H1 (cell line): Measurements from ENCODE around the gene FNIP2. TPM values are rescaled to one million over a fixed set of nuclear protein-coding genes. Genes with fewer than 3 reads are reported as not detected.
A peak's percentile ranks its signal among the peaks of the same experiment; 100 is the strongest.

Source experiments
- CTCF ChIA-PET: fragments of 300-600 bp; sonication (Branson Sonifier 250); formaldehyde crosslinking; loops from one replicate; lab custom pipeline; 2021; ENCODE audit not compliant: partially characterized antibody; lab: Charles Lee
- POLR2A ChIA-PET: fragments of 300-600 bp; sonication (Branson Sonifier 250); formaldehyde crosslinking; loops from one replicate; lab custom pipeline; 2021; ENCODE audit warnings: inconsistent platforms; ENCODE audit not compliant: partially characterized antibody; lab: Charles Lee
- DNase-seq, 2 experiments: peaks; one replicate each; pipeline versions ENCODE4 v3.0.0 to v3.0.0-alpha.2; 2010 to 2022; ENCODE audit warnings: low spot score in 2 of 2, low read depth in 1 of 2, mixed read lengths in 1 of 2
- FAIRE-seq: peaks from 2 replicates; lab custom pipeline; 2011; peaks lifted over from hg19 to GRCh38; lab: Jason Lieb, UNC
- H2AFZ ChIP-seq: 2 replicates; pipeline ENCODE4 v1.8.1; 2012; ENCODE audit warnings: low read length, inconsistent platforms
- H2AK5ac ChIP-seq: 2 replicates; pipeline ENCODE4 v1.6.1; 2013; ENCODE audit warnings: low read depth, low read length
- H2BK120ac ChIP-seq: replicated peaks from 2 replicates; pipeline ENCODE3; 2013; ENCODE audit warnings: low read depth, low read length, inconsistent platforms
- H2BK12ac ChIP-seq: 2 replicates; pipeline ENCODE4 v1.6.1; 2013; ENCODE audit warnings: low read depth, low read length
- H2BK15ac ChIP-seq: 2 replicates; pipeline ENCODE4 v1.6.1; 2013; ENCODE audit warnings: low read length
- H2BK20ac ChIP-seq: 2 replicates; pipeline ENCODE4 v1.6.1; 2013; ENCODE audit warnings: low read length
- H2BK5ac ChIP-seq: 2 replicates; pipeline ENCODE4 v1.6.1; 2013; ENCODE audit warnings: low read depth, low read length
- H3K14ac ChIP-seq: 2 replicates; pipeline ENCODE4 v1.6.1; 2013; ENCODE audit warnings: inconsistent platforms; ENCODE audit not compliant: insufficient read length
- H3K18ac ChIP-seq: 2 replicates; pipeline ENCODE4 v1.6.1; 2013; ENCODE audit warnings: low read length; ENCODE audit errors: extremely low read depth
- H3K23ac ChIP-seq: 2 replicates; pipeline ENCODE4 v1.6.1; 2013; ENCODE audit warnings: inconsistent platforms; ENCODE audit not compliant: insufficient read length
- H3K23me2 ChIP-seq: 2 replicates; pipeline ENCODE4 v1.6.1; 2013; ENCODE audit warnings: low read depth, low read length
- H3K27ac ChIP-seq: 2 replicates; pipeline ENCODE4 v1.6.1; 2011; ENCODE audit warnings: low read depth, low read length, inconsistent platforms
- H3K27me3 ChIP-seq, 4 experiments: replicated peaks in 1 of 4; 1 replicate in 1 of 4; 2 replicates in 3 of 4; pipeline versions ENCODE4 v1.6.1 to v1.8.1; 2011 to 2013; ENCODE audit warnings: low read length in 3 of 4, mild to moderate bottlenecking in 3 of 4, inconsistent platforms in 2 of 4, mixed read lengths in 2 of 4, moderate library complexity in 1 of 4; ENCODE audit not compliant: control insufficient read depth in 3 of 4, insufficient read depth in 3 of 4; ENCODE audit errors: extremely low read depth in 1 of 4
- H3K36me3 ChIP-seq, 4 experiments: 2 replicates each; pipeline versions ENCODE4 v1.6.1 to v1.8.1; 2011 to 2013; ENCODE audit warnings: mild to moderate bottlenecking in 4 of 4, low read length in 3 of 4, moderate library complexity in 2 of 4, control low read depth in 1 of 4, inconsistent platforms in 1 of 4; ENCODE audit not compliant: insufficient read depth in 4 of 4, control insufficient read depth in 2 of 4
- H3K4ac ChIP-seq: replicated peaks from 2 replicates; pipeline ENCODE3; 2013; ENCODE audit warnings: low read length, low read depth, mixed read lengths, inconsistent platforms; ENCODE audit not compliant: insufficient read length
- H3K4me1 ChIP-seq, 4 experiments: replicated peaks in 1 of 4; 1 replicate in 1 of 4; 2 replicates in 3 of 4; pipeline versions ENCODE4 v1.6.1 to v1.8.1; 2011 to 2013; ENCODE audit warnings: low read length in 3 of 4, inconsistent platforms in 2 of 4, mixed read lengths in 1 of 4; ENCODE audit not compliant: insufficient read depth in 4 of 4, control insufficient read depth in 3 of 4
- H3K4me2 ChIP-seq, 2 experiments: 2 replicates each; pipeline versions ENCODE4 v1.6.1 to v1.8.1; 2011 to 2013; ENCODE audit warnings: low read depth in 2 of 2, low read length in 2 of 2, control low read depth in 1 of 2, inconsistent platforms in 1 of 2, mild to moderate bottlenecking in 1 of 2; ENCODE audit not compliant: insufficient read depth in 1 of 2
- H3K4me3 ChIP-seq, 4 experiments: fragments of 200-600, 300-600 bp in 1 of 4; sonication (generic), shearing (Covaris generic), sonication (Bioruptor Twin) in 1 of 4; 2 replicates each; pipeline versions ENCODE4 v1.5.1 to v1.8.1; 2011 to 2016; ENCODE audit warnings: low read length in 4 of 4, low read depth in 3 of 4, control low read depth in 2 of 4, inconsistent platforms in 2 of 4, mild to moderate bottlenecking in 2 of 4, mixed read lengths in 1 of 4, moderate library complexity in 1 of 4; ENCODE audit not compliant: insufficient read depth in 2 of 4; ENCODE audit errors: extremely low read depth in 1 of 4
- H3K56ac ChIP-seq: replicated peaks from 2 replicates; pipeline ENCODE3; 2013; ENCODE audit warnings: low read depth, mild to moderate bottlenecking, mixed read lengths, low read length, inconsistent platforms; ENCODE audit not compliant: insufficient read length
- H3K79me1 ChIP-seq: 2 replicates; pipeline ENCODE4 v1.6.1; 2013; ENCODE audit warnings: low read depth, low read length, control low read depth
- H3K79me2 ChIP-seq, 2 experiments: 2 replicates each; pipeline versions ENCODE4 v1.6.1 to v1.8.1; 2012 to 2013; ENCODE audit warnings: low read length in 2 of 2, mild to moderate bottlenecking in 2 of 2, inconsistent platforms in 1 of 2; ENCODE audit not compliant: insufficient read depth in 2 of 2, control insufficient read depth in 1 of 2
- H3K9ac ChIP-seq, 4 experiments: replicated peaks in 1 of 4; 1 replicate in 1 of 4; 2 replicates in 3 of 4; pipeline versions ENCODE4 v1.6.1 to v1.8.1; 2011 to 2013; ENCODE audit warnings: low read depth in 3 of 4, low read length in 3 of 4, control low read depth in 2 of 4, mild to moderate bottlenecking in 2 of 4, moderate library complexity in 2 of 4, inconsistent platforms in 1 of 4; ENCODE audit errors: extremely low read depth in 1 of 4
- H3K9me3 ChIP-seq, 2 experiments: 2 replicates each; pipeline versions ENCODE4 v1.6.1 to v1.8.1; 2012 to 2013; ENCODE audit warnings: mild to moderate bottlenecking in 2 of 2, moderate library complexity in 2 of 2, control low read depth in 1 of 2, inconsistent platforms in 1 of 2, low read depth in 1 of 2, low read length in 1 of 2, mixed read lengths in 1 of 2; ENCODE audit not compliant: insufficient read depth in 2 of 2
- H4K20me1 ChIP-seq, 2 experiments: replicated peaks in 1 of 2; 2 replicates each; pipeline versions ENCODE3 to v1.8.1; 2011 to 2013; ENCODE audit warnings: inconsistent platforms in 2 of 2, low read length in 2 of 2, mild to moderate bottlenecking in 1 of 2; ENCODE audit not compliant: insufficient read depth in 2 of 2, control insufficient read depth in 1 of 2
- H4K5ac ChIP-seq: 2 replicates; pipeline ENCODE4 v1.6.1; 2013; ENCODE audit warnings: low read length, low read depth, mixed read lengths, inconsistent platforms; ENCODE audit not compliant: insufficient read length
- H4K8ac ChIP-seq: 2 replicates; pipeline ENCODE4 v1.8.0; 2013; ENCODE audit warnings: mild to moderate bottlenecking, moderate library complexity, low read length, inconsistent platforms; ENCODE audit not compliant: insufficient read depth; ENCODE audit errors: extremely low read depth
- H4K91ac ChIP-seq: replicated peaks from 2 replicates; pipeline ENCODE3; 2013; ENCODE audit warnings: low read length, mixed read lengths, inconsistent platforms; ENCODE audit not compliant: insufficient read length
- ASH2L ChIP-seq: fragments of 200-600, 300-600 bp; sonication (generic); IDR thresholded peaks from one replicate; pipeline ENCODE4 v1.7.1; 2017; ENCODE audit warnings: low read length
- BRCA1 ChIP-seq: IDR thresholded peaks from 2 replicates; pipeline ENCODE4 v1.6.1; 2012; ENCODE audit warnings: low read depth, low read length, improper control_type of control experiment
- EP300 ChIP-seq, 2 experiments: IDR thresholded peaks; 1 replicate in 1 of 2; 2 replicates in 1 of 2; pipeline ENCODE4 v1.6.1; 2011 to 2012; ENCODE audit warnings: low read depth in 2 of 2, low read length in 2 of 2, mild to moderate bottlenecking in 2 of 2, borderline replicate concordance in 1 of 2, inconsistent platforms in 1 of 2, moderate library complexity in 1 of 2
- KDM5A ChIP-seq: fragments of 200-600 bp; IDR thresholded peaks from 2 replicates; pipeline ENCODE4 v1.7.1; 2012; ENCODE audit warnings: mild to moderate bottlenecking, low read length, inconsistent platforms, mixed read lengths
- NRF1 ChIP-seq: IDR thresholded peaks from 2 replicates; pipeline ENCODE4 v1.6.1; 2011; ENCODE audit warnings: mild to moderate bottlenecking, low read depth, low read length, improper control_type of control experiment
- POLR2A ChIP-seq, 2 experiments: IDR thresholded peaks; 1 replicate in 1 of 2; 2 replicates in 1 of 2; pipeline ENCODE4 v1.6.1; 2011; ENCODE audit warnings: low read depth in 2 of 2, low read length in 2 of 2, mild to moderate bottlenecking in 2 of 2; ENCODE audit errors: control extremely low read depth in 1 of 2
- SAP30 ChIP-seq: fragments of 300-600 bp; sonication (generic); IDR thresholded peaks from 2 replicates; pipeline ENCODE4 v1.7.1; 2012; ENCODE audit warnings: low read length, moderate library complexity, mild to moderate bottlenecking, inconsistent platforms; ENCODE audit not compliant: insufficient read depth, insufficient replicate concordance
- SIRT6 ChIP-seq: IDR thresholded peaks from one replicate; pipeline ENCODE4 v1.7.1; 2012; ENCODE audit warnings: low read length, inconsistent platforms
- SP2 ChIP-seq: IDR thresholded peaks from 2 replicates; pipeline ENCODE4 v1.6.1; 2012; ENCODE audit warnings: mild to moderate bottlenecking, low read length, inconsistent platforms
- SRF ChIP-seq: IDR thresholded peaks from 2 replicates; pipeline ENCODE4 v1.6.1; 2011; ENCODE audit warnings: mild to moderate bottlenecking, low read depth, low read length, moderate library complexity
- SUZ12 ChIP-seq: fragments of 200-600 bp; sonication (generic); IDR thresholded peaks from 2 replicates; pipeline ENCODE4 v1.6.1; 2012; ENCODE audit warnings: mild to moderate bottlenecking, inconsistent platforms, low read length, moderate library complexity, mixed read lengths
- TAF1 ChIP-seq: IDR thresholded peaks from 2 replicates; pipeline ENCODE4 v1.6.1; 2011; ENCODE audit warnings: mild to moderate bottlenecking, low read depth, low read length
- TBP ChIP-seq: IDR thresholded peaks from 2 replicates; pipeline ENCODE4 v1.6.1; 2011; ENCODE audit warnings: low read depth, low read length, improper control_type of control experiment
- WGBS, 2 experiments: shearing (Covaris generic) in 1 of 2; methylation state at CpG; one replicate each; pipeline versions ENCODE4 v1.1.6 to v1.1.7; 2013 to 2015; ENCODE audit warnings: low lambda C conversion rate in 2 of 2, mixed read lengths in 2 of 2, inconsistent platforms in 1 of 2, low coverage in 1 of 2, missing lambda C conversion rate in 1 of 2; ENCODE audit not compliant: insufficient replicate concordance in 2 of 2, insufficient coverage in 1 of 2, insufficient read length in 1 of 2; ENCODE audit errors: extremely low coverage in 1 of 2, missing lambda C conversion rate in 1 of 2; 5-methylcytosine and 5-hydroxymethylcytosine counted together
- polyA plus RNA-seq, 7 experiments: library from polyadenylated mRNA; depleted of rRNA in 3 of 7; stranded (reverse) in 5 of 7; unstranded in 2 of 7; fragments of >200 nt in 5 of 7; fragments of 200-250 nt in 2 of 7; gene quantifications; 1 replicate in 5 of 7; 2 replicates in 1 of 7; 4 replicates in 1 of 7; pipeline versions ENCODE4 v1.2.1 to v1.2.3, GENCODE V29; 2011 to 2013; ENCODE audit warnings: missing spikeins in 2 of 7, mixed read lengths in 2 of 7
- total RNA-seq: library from RNA; stranded (reverse); fragmentation: NEBNext Ultra II Directional; extraction: Animal tissue kit (Norgen Biotek cat#: 25700); gene quantifications from 2 replicates; pipeline ENCODE4 v1.2.1, GENCODE V29; 2021

The FNIP2 gene
- total and polyA plus RNA-seq, 2 of the 8 experiments (the other 6 are each of a cell fraction or from before 2014, with no cell fraction given), result 4.0 to 13.0 TPM

DNA sequence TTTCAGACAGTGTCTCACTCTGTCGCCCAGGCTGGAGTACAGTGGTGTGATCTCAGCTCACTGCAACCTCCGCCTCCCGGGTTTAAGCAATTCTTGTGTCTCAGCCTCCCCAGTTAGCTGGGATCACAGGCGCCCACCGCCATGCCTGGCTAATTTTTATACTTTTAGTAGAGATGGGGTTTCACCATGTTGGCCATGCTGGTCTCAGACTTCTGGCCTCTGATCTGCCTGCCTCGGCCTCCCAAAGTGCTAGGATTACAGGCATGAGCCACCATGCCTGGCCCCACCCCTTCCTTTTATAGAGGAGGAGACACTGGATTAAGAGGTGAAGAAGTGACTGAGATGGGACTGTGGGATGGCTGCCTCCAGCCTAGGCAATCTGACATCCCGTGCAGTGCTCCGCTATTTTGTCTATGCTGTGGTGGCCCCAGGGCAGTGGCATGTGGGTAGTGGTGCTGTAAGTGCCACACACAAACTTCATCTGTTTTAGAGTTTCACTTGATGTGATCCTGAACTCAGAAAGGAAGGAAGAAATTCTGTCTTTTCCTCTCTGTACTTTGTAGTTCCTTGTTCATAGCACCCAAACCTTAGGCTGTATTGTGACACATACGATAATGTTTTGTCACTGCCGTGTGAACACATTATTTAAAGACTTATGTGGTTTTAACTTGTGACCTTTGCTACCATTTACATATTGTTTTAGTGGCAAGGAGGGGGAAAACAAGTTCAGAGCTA lies 48.9 kb downstream of the FNIP2 start:
- Histone ChIP-seq H3K4me2 (no peak overlapping the region), H3K18ac (no peak overlapping the region), H2AFZ (no peak overlapping the region), H2BK5ac (no peak overlapping the region), H3K79me2 (no peaks in the 10 kb centered on the region), H2BK15ac (no peak overlapping the region), H4K20me1 (no peaks in the 10 kb centered on the region), H3K27ac (no peak overlapping the region), H2BK20ac (no peak overlapping the region), H3K27me3 (no peaks in the 10 kb centered on the region), H3K79me1 (0 out of 2 replicates have a peak, but pooled peaks cover 2% of the 10 kb centered on the region), H2AK5ac (no peak overlapping the region), H4K5ac (no peak overlapping the region), H3K4ac (peak overlapping the region; percentile 37), H3K9me3 (peaks cover 0 to 3% of the 10 kb centered on the region in 2 experiments; a peak in 1 of 4 replicates), H4K8ac (no peak overlapping the region), H2BK12ac (no peak overlapping the region), H3K36me3 (no peaks in the 10 kb centered on the region), H3K4me3 (no peak overlapping the region), H3K9ac (no peak overlapping the region), H3K56ac (no peak overlapping the region), H2BK120ac (no peak overlapping the region), H3K23ac (no peak overlapping the region), H3K14ac (no peak overlapping the region), H4K91ac (no peak overlapping the region), H3K23me2 (no peaks in the 10 kb centered on the region), H3K4me1 (no peaks in the 10 kb centered on the region)
- DNase-seq, result no peak
- 93% methylated on average over 10 of the region's 10 CpGs; no CpG with 5 or more reads in 1 of the 2 experiments for WGBS, 2 experiments
- FAIRE-seq, result no peak
- ChIA-PET CTCF (no interaction called here), POLR2A (no interaction called here)
- TF ChIP-seq SUZ12 (no peak), TBP (no peak), BRCA1 (no peak), KDM5A (no peak), NRF1 (no peak), ASH2L (no peak), SIRT6 (no peak), SRF (no peak), SP2 (no peak), SAP30 (no peak), POLR2A (IDR thresholded peaks at IDR 0.05; ENCODE audit: control extremely low read depth in 1 of 2, low read depth in 2 of 2, low read length in 2 of 2) (no peak), EP300 (IDR thresholded peaks at IDR 0.05; ENCODE audit: borderline replicate concordance in 1 of 2, low read depth in 2 of 2, low read length in 2 of 2) (no peak), TAF1 (no peak)
